DND-41 (cell line): Measurements from ENCODE around the gene POLR2M.

Source experiments
- CTCF ChIP-seq: IDR thresholded peaks from 2 replicates; pipeline ENCODE4 v1.5.1; 2012; ENCODE audit warnings: borderline replicate concordance, low read length, moderate library complexity, mild to moderate bottlenecking; ENCODE audit not compliant: poor library complexity, severe bottlenecking; ENCODE audit errors: extremely low read depth
- EZH2 ChIP-seq: IDR thresholded peaks from 3 replicates; pipeline ENCODE4 v1.6.1; 2012; ENCODE audit warnings: borderline replicate concordance, low read depth, mild to moderate bottlenecking, moderate library complexity, low read length, inconsistent platforms; ENCODE audit not compliant: severe bottlenecking

GRCh38 chr15:57698991-57699390, 7.5 kb upstream of the POLR2M start:
- no peak for TF ChIP-seq CTCF
- TF ChIP-seq EZH2: no peak
